Upper lobe of left lung (tissue), 4 donors: ENCODE measurements around the gene SMIM14.

Experiments
- CTCF ChIP-seq, 6 experiments: fragments of 450-650 bp in 4 of 6; fragments of 200-600 bp in 2 of 6; sonication (generic) in 2 of 6; IDR thresholded peaks; one replicate each; pipeline ENCODE4 v1.5.1; 2016 to 2019; ENCODE audit warnings: antibody characterized with exemption in 6 of 6
- EP300 ChIP-seq, 4 donors: sonication (generic); formaldehyde crosslinking; IDR thresholded peaks; one replicate each; pipeline ENCODE4 v1.5.1; 2017; ENCODE audit warnings: antibody characterized with exemption in 4 of 4, control low read depth in 2 of 4
- POLR2A ChIP-seq, 4 donors: fragments of 450-650 bp; IDR thresholded peaks; one replicate each; pipeline ENCODE4 v1.5.1; 2016 to 2017; ENCODE audit warnings: antibody characterized with exemption in 4 of 4, mild to moderate bottlenecking in 2 of 4
- POLR2AphosphoS5 ChIP-seq, 2 donors: sonication (generic); formaldehyde crosslinking; IDR thresholded peaks; one replicate each; pipeline ENCODE4 v1.5.1; 2017; ENCODE audit warnings: antibody characterized with exemption in 2 of 2

- no peak for TF ChIP-seq EP300 (IDR thresholded peaks at IDR 0.05)
- TF ChIP-seq CTCF (IDR thresholded peaks at IDR 0.05): no peak
- TF ChIP-seq POLR2A (IDR thresholded peaks at IDR 0.05): no peak
- TF ChIP-seq POLR2AphosphoS5 (IDR thresholded peaks at IDR 0.05): no peak
Measured at GRCh38 chr4:39571504-39571903, 67.2 kb downstream of the SMIM14 start.
